Measurements from ENCODE around the gene GABRA5.
"Not testable (repeated sequence)": the region's sequence is repeated elsewhere in the genome, so short reads cannot be mapped to it uniquely, and the experiment has no call there.

The GABRA5 gene

GRCh38 chr15:26892182-26892518 is 25.3 kb downstream of the GABRA5 start:
- no peak for DNase-seq (ENCODE audit: low read depth)
- Histone ChIP-seq H3K36me3 (ENCODE audit: control insufficient read depth, insufficient read depth, low read length, severe bottlenecking) (no peaks in the 10 kb centered on the region), H3K9ac (ENCODE audit: low read length) (no peak overlapping the region), H3K4me1 (ENCODE audit: control insufficient read depth, insufficient read depth, low read length) (peaks cover 6% of the 10 kb centered on the region), H3K4me3 (ENCODE audit: low read length) (peak overlapping the region; percentile 65), H3K27me3 (replicated peaks; ENCODE audit: control insufficient read depth, insufficient read depth, low read length) (peaks cover 21% of the 10 kb centered on the region), H3K9me3 (ENCODE audit: control insufficient read depth, low read length) (no peaks in the 10 kb centered on the region)

DNA sequence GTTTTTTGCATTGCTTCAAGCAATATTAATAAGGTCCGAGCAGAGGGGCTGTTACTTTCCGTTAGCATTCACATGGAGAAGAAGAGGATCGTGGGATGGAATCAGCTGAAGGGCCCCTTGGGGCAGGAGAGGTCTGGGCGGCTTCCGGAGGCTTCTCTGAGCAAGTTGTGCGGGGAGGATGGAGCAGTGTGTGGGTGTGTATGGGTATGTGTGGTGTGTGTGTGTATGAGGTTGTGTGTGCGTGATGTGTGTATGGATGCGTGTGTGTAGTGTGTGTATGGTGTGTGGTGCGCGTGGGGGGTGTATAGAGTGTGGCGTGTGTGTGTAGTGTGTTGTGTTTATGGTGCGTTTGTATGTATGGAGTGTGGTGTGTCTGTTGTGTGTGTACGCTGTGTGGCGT is 25.8 kb downstream of the GABRA5 start:
- Histone ChIP-seq H3K27me3 (replicated peaks; ENCODE audit: control insufficient read depth, insufficient read depth, low read length) (peaks cover 21% of the 10 kb centered on the region), H3K36me3 (ENCODE audit: control insufficient read depth, insufficient read depth, low read length, severe bottlenecking) (no peaks in the 10 kb centered on the region), H3K4me1 (ENCODE audit: control insufficient read depth, insufficient read depth, low read length) (peaks cover 6% of the 10 kb centered on the region), H3K9me3 (ENCODE audit: control insufficient read depth, low read length) (no peaks in the 10 kb centered on the region), H3K9ac (ENCODE audit: low read length) (no peak overlapping the region), H3K4me3 (ENCODE audit: low read length) (no peak overlapping the region)
- DNase-seq (ENCODE audit: low read depth): no peak

- Histone ChIP-seq H3K9ac (ENCODE audit: low read length) (no peak overlapping the region), H3K27me3 (replicated peaks; ENCODE audit: control insufficient read depth, insufficient read depth, low read length) (peaks cover 15% of the 10 kb centered on the region), H3K4me3 (ENCODE audit: low read length) (no peak overlapping the region), H3K9me3 (ENCODE audit: control insufficient read depth, low read length) (no peaks in the 10 kb centered on the region), H3K36me3 (ENCODE audit: control insufficient read depth, insufficient read depth, low read length, severe bottlenecking) (no peaks in the 10 kb centered on the region), H3K4me1 (ENCODE audit: control insufficient read depth, insufficient read depth, low read length) (peaks cover 6% of the 10 kb centered on the region)
- no peak for DNase-seq (ENCODE audit: low read depth)
Measured at GRCh38 chr15:26893351-26894065, 26.6 kb downstream of the GABRA5 start.

- Histone ChIP-seq H3K27me3 (replicated peaks; ENCODE audit: control insufficient read depth, insufficient read depth, low read length) (peaks cover 10% of the 10 kb centered on the region), H3K4me3 (ENCODE audit: low read length) (no peak overlapping the region), H3K36me3 (ENCODE audit: control insufficient read depth, insufficient read depth, low read length, severe bottlenecking) (no peaks in the 10 kb centered on the region), H3K4me1 (ENCODE audit: control insufficient read depth, insufficient read depth, low read length) (peaks cover 6% of the 10 kb centered on the region), H3K9ac (ENCODE audit: low read length) (no peak overlapping the region), H3K9me3 (ENCODE audit: control insufficient read depth, low read length) (peaks cover 4% of the 10 kb centered on the region)
- no peak for DNase-seq (ENCODE audit: low read depth)
Measured at GRCh38 chr15:26894181-26894580, 27.3 kb downstream of the GABRA5 start.

DNA sequence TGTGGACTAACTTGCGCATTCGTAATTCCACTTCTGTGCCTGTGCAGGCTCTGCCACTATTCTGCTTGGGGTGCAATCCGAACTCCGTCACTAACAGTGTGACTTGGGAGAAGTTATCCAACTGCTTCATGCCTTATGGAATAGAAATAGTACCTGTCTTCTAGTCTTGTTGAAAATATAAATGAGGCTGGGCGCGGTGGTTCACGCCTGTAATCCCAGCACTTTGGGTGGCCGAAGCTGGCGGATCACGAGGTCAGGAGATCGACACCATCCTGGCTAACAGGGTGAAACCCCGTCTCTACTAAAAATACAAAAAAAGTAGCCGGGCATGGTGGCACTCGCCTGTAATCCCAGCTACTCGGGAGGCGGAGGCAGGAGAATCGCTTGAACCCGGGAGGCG is 28.5 kb downstream of the GABRA5 start:
- H3K9me3 ChIP-seq (ENCODE audit: control insufficient read depth, low read length): peaks cover 11% of the 10 kb centered on the region
- not testable (repeated sequence) for H3K4me1 ChIP-seq (ENCODE audit: control insufficient read depth, insufficient read depth, low read length); H3K27me3 ChIP-seq (replicated peaks; ENCODE audit: control insufficient read depth, insufficient read depth, low read length); H3K9ac ChIP-seq (ENCODE audit: low read length); DNase-seq (ENCODE audit: low read depth); H3K36me3 ChIP-seq (ENCODE audit: control insufficient read depth, insufficient read depth, low read length, severe bottlenecking); H3K4me3 ChIP-seq (ENCODE audit: low read length)

GRCh38 chr15:26899658-26900057 is 32.8 kb downstream of the GABRA5 start:
- no peak for DNase-seq (ENCODE audit: low read depth)
- peaks cover 2% of the 10 kb centered on the region for H3K27me3 ChIP-seq (replicated peaks; ENCODE audit: control insufficient read depth, insufficient read depth, low read length)
- no peaks in the 10 kb centered on the region for H3K4me1 ChIP-seq (ENCODE audit: control insufficient read depth, insufficient read depth, low read length)

DNA sequence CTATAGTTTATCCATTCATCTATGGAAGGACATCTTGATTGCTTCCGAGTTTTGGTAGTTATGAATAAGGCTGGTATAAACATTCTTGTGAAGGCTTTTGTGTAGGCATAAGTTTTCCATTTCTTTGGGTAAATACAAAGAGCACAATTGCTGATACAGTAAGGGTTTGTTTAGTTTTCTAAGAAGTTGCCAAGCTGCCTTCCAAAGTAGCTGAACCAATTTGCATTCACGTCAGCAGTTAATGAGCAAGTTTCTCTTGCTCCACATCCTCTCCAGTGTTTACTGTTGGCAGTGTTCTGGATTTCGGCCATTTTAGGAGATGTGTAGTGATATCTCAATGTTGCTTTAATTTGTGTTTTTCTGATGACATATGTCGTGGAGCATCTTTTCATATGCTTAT is 34.2 kb downstream of the GABRA5 start:
- no peaks in the 10 kb centered on the region for H3K27me3 ChIP-seq (replicated peaks; ENCODE audit: control insufficient read depth, insufficient read depth, low read length)
- H3K9me3 ChIP-seq (ENCODE audit: control insufficient read depth, low read length): peaks cover 32% of the 10 kb centered on the region
- no peaks in the 10 kb centered on the region for H3K36me3 ChIP-seq (ENCODE audit: control insufficient read depth, insufficient read depth, low read length, severe bottlenecking)
- no peak for DNase-seq (ENCODE audit: low read depth)
- H3K9ac ChIP-seq (ENCODE audit: low read length): no peak overlapping the region
- H3K4me3 ChIP-seq (ENCODE audit: low read length): no peak overlapping the region
- no peaks in the 10 kb centered on the region for H3K4me1 ChIP-seq (ENCODE audit: control insufficient read depth, insufficient read depth, low read length)

More at GRCh38 chr15:26899658-26900057, 32.8 kb downstream of the GABRA5 start:
- Histone ChIP-seq H3K36me3 (ENCODE audit: control insufficient read depth, insufficient read depth, low read length, severe bottlenecking) (no peaks in the 10 kb centered on the region), H3K9me3 (ENCODE audit: control insufficient read depth, low read length) (peaks cover 21% of the 10 kb centered on the region), H3K4me3 (ENCODE audit: low read length) (no peak overlapping the region), H3K9ac (ENCODE audit: low read length) (no peak overlapping the region)

- no peak for DNase-seq (ENCODE audit: low read depth)
- Histone ChIP-seq H3K9me3 (ENCODE audit: control insufficient read depth, low read length) (peaks cover 6% of the 10 kb centered on the region), H3K36me3 (ENCODE audit: control insufficient read depth, insufficient read depth, low read length, severe bottlenecking) (no peaks in the 10 kb centered on the region), H3K9ac (ENCODE audit: low read length) (no peak overlapping the region), H3K4me1 (ENCODE audit: control insufficient read depth, insufficient read depth, low read length) (no peaks in the 10 kb centered on the region), H3K4me3 (ENCODE audit: low read length) (no peak overlapping the region), H3K27me3 (replicated peaks; ENCODE audit: control insufficient read depth, insufficient read depth, low read length) (no peaks in the 10 kb centered on the region)
Measured at GRCh38 chr15:26910715-26911114, 43.9 kb downstream of the GABRA5 start.

GRCh38 chr15:26921433-26921832 is 54.6 kb downstream of the GABRA5 start:
- no peak for DNase-seq (ENCODE audit: low read depth)
- no peaks in the 10 kb centered on the region for H3K36me3 ChIP-seq (ENCODE audit: control insufficient read depth, insufficient read depth, low read length, severe bottlenecking)
- no peaks in the 10 kb centered on the region for H3K27me3 ChIP-seq (replicated peaks; ENCODE audit: control insufficient read depth, insufficient read depth, low read length)
- no peak overlapping the region for H3K9ac ChIP-seq (ENCODE audit: low read length)
- peaks cover 27% of the 10 kb centered on the region for H3K9me3 ChIP-seq (ENCODE audit: control insufficient read depth, low read length)
- H3K4me3 ChIP-seq (ENCODE audit: low read length): no peak overlapping the region
- H3K4me1 ChIP-seq (ENCODE audit: control insufficient read depth, insufficient read depth, low read length): no peaks in the 10 kb centered on the region

GRCh38 chr15:26926081-26926480 is 59.2 kb downstream of the GABRA5 start:
- Histone ChIP-seq H3K9me3 (ENCODE audit: control insufficient read depth, low read length) (no peaks in the 10 kb centered on the region), H3K9ac (ENCODE audit: low read length) (no peak overlapping the region), H3K4me1 (ENCODE audit: control insufficient read depth, insufficient read depth, low read length) (no peaks in the 10 kb centered on the region), H3K4me3 (ENCODE audit: low read length) (no peak overlapping the region), H3K27me3 (replicated peaks; ENCODE audit: control insufficient read depth, insufficient read depth, low read length) (no peaks in the 10 kb centered on the region), H3K36me3 (ENCODE audit: control insufficient read depth, insufficient read depth, low read length, severe bottlenecking) (no peaks in the 10 kb centered on the region)
- no peak for DNase-seq (ENCODE audit: low read depth)

GRCh38 chr15:26928051-26928450 is 61.2 kb downstream of the GABRA5 start:
- Histone ChIP-seq H3K4me3 (ENCODE audit: low read length) (no peak overlapping the region), H3K9me3 (ENCODE audit: control insufficient read depth, low read length) (no peaks in the 10 kb centered on the region), H3K9ac (ENCODE audit: low read length) (no peak overlapping the region), H3K4me1 (ENCODE audit: control insufficient read depth, insufficient read depth, low read length) (no peaks in the 10 kb centered on the region), H3K36me3 (ENCODE audit: control insufficient read depth, insufficient read depth, low read length, severe bottlenecking) (no peaks in the 10 kb centered on the region), H3K27me3 (replicated peaks; ENCODE audit: control insufficient read depth, insufficient read depth, low read length) (no peaks in the 10 kb centered on the region)
- DNase-seq (ENCODE audit: low read depth): no peak

DNA sequence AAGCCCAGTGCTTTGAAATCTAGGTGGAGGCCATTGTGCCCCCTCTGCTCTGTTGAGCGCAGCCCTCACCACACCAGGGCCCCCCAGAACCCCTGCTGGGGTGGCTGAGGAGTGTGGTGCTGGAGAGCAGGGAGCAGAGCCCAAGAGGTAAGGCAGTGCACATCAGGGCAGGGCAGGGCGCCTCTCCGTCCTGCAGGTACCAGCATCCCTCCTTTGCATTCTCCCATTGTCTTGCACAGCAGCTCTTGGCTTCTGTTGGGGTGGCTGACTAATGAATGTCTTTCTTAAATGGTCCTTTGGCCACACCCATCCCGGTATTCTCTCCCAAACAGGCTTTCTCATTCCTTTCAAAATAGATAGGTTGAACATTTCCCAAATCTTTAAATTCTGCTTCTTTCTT is 62.7 kb downstream of the GABRA5 start:
- no peaks in the 10 kb centered on the region for H3K36me3 ChIP-seq (ENCODE audit: control insufficient read depth, insufficient read depth, low read length, severe bottlenecking)
- DNase-seq (ENCODE audit: low read depth): no peak
- H3K4me1 ChIP-seq (ENCODE audit: control insufficient read depth, insufficient read depth, low read length): no peaks in the 10 kb centered on the region
- no peak overlapping the region for H3K9ac ChIP-seq (ENCODE audit: low read length)
- no peaks in the 10 kb centered on the region for H3K9me3 ChIP-seq (ENCODE audit: control insufficient read depth, low read length)
- no peaks in the 10 kb centered on the region for H3K27me3 ChIP-seq (replicated peaks; ENCODE audit: control insufficient read depth, insufficient read depth, low read length)
- no peak overlapping the region for H3K4me3 ChIP-seq (ENCODE audit: low read length)

All from adipocyte (in vitro differentiated cells).